Neural crest cell (in vitro differentiated cells): ENCODE data around the gene C10orf105. TPM values are rescaled to one million over a fixed set of nuclear protein-coding genes. Genes with fewer than 3 reads are reported as not detected.
A peak's percentile ranks its signal among the peaks of the same experiment; 100 is the strongest.

Experiments
- DNase-seq: peaks from one replicate; pipeline ENCODE4 v3.0.0; 2021; ENCODE audit warnings: low read depth, mixed read lengths, low spot score
- H3K27ac Mint-ChIP-seq: one replicate; pipeline ENCODE4 v1.8.0; 2021; ENCODE audit warnings: mild to moderate bottlenecking, mixed read lengths; ENCODE audit not compliant: unreplicated experiment
- H3K27me3 Mint-ChIP-seq: 2 replicates; pipeline ENCODE4 v1.8.0; 2021; ENCODE audit warnings: low read depth, mild to moderate bottlenecking, mixed read lengths
- H3K36me3 Mint-ChIP-seq: 2 replicates; pipeline ENCODE4 v1.8.0; 2021; ENCODE audit warnings: low read depth, mild to moderate bottlenecking, mixed read lengths
- H3K4me1 Mint-ChIP-seq: 2 replicates; pipeline ENCODE4 v1.8.0; 2021; ENCODE audit warnings: mixed read lengths
- H3K4me3 Mint-ChIP-seq: one replicate; pipeline ENCODE4 v1.8.0; 2021; ENCODE audit warnings: mild to moderate bottlenecking, mixed read lengths
- H3K9me3 Mint-ChIP-seq: 2 replicates; pipeline ENCODE4 v1.8.0; 2021; ENCODE audit warnings: mixed read lengths
- total RNA-seq: library from RNA; stranded (reverse); gene quantifications from 2 replicates; pipeline ENCODE4 v1.2.1, GENCODE V29; 2021
- TF ChIP-seq, protein P1 (sequence below): fragments of 200-600 bp; sonication (generic); conservative IDR thresholded peaks from 2 replicates; pipeline ENCODE4 v1.5.0; 2021; ENCODE audit warnings: antibody characterized with exemption, mild to moderate bottlenecking

The C10orf105 gene
- total RNA-seq, 1 donor from 2014 or later: 0.12 TPM

DNA sequence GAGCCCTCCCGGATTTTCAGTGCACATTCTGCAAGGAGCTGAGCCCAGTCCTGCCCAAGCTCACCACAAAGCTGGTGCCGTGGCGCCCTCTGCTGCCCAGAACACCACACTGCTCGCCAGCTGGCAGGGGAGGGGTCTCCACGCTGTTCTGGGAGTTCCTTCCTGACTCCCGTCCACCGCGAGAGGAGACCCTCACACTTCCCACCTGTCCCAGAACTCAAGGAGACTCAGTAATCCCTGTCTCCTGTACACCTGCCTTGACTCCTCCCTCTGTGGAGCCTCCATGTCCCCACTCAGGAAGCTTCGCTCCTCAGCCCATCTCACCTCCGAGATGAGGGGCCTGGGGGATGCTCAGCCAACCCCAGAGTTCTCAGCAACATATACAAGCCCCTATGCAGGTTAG, 11.3 kb downstream of the C10orf105 start:
- peak; percentile 93 for DNase-seq
- H3K9me3 Mint-ChIP-seq: no peaks in the 10 kb centered on the region
- no peak overlapping the region for H3K4me3 Mint-ChIP-seq
- H3K36me3 Mint-ChIP-seq: no peaks in the 10 kb centered on the region
- TF ChIP-seq, protein P1, sequence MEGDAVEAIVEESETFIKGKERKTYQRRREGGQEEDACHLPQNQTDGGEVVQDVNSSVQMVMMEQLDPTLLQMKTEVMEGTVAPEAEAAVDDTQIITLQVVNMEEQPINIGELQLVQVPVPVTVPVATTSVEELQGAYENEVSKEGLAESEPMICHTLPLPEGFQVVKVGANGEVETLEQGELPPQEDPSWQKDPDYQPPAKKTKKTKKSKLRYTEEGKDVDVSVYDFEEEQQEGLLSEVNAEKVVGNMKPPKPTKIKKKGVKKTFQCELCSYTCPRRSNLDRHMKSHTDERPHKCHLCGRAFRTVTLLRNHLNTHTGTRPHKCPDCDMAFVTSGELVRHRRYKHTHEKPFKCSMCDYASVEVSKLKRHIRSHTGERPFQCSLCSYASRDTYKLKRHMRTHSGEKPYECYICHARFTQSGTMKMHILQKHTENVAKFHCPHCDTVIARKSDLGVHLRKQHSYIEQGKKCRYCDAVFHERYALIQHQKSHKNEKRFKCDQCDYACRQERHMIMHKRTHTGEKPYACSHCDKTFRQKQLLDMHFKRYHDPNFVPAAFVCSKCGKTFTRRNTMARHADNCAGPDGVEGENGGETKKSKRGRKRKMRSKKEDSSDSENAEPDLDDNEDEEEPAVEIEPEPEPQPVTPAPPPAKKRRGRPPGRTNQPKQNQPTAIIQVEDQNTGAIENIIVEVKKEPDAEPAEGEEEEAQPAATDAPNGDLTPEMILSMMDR: peak; percentile 94
- no peak overlapping the region for H3K27ac Mint-ChIP-seq
- H3K4me1 Mint-ChIP-seq: peaks cover 3% of the 10 kb centered on the region
- H3K27me3 Mint-ChIP-seq: no peaks in the 10 kb centered on the region

DNA sequence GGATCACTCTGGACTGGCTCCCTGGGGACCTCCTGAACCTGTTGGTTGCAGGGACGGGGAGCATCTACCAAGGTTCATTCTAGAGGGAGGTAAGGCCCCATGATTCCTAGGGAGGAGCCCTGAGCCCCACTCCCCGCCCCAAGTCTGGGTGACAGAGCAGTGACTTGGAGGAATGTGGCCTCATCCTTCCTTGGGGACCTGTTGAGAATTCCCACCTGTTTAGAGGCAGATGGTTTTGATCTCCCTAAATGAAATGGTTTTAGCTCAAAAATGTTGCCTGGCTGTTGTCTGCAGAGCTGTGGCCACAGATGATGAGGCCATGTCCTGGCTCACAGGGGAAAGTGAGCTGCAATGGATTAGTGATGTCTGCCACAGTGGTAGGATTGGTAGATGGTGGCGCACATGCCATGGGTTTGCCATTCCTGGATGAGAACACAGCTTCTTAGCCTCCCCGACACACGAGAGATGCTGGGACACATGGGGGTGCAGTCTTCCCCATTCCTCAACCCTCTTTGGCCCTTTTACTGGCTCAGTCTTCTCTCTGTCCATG, 12.3 kb downstream of the C10orf105 start:
- Mint-ChIP-seq H3K4me3 (no peak overlapping the region), H3K9me3 (no peaks in the 10 kb centered on the region), H3K27me3 (no peaks in the 10 kb centered on the region), H3K4me1 (peaks cover 3% of the 10 kb centered on the region), H3K36me3 (no peaks in the 10 kb centered on the region), H3K27ac (no peak overlapping the region)
- TF ChIP-seq, protein P1: no peak
- no peak for DNase-seq

DNA sequence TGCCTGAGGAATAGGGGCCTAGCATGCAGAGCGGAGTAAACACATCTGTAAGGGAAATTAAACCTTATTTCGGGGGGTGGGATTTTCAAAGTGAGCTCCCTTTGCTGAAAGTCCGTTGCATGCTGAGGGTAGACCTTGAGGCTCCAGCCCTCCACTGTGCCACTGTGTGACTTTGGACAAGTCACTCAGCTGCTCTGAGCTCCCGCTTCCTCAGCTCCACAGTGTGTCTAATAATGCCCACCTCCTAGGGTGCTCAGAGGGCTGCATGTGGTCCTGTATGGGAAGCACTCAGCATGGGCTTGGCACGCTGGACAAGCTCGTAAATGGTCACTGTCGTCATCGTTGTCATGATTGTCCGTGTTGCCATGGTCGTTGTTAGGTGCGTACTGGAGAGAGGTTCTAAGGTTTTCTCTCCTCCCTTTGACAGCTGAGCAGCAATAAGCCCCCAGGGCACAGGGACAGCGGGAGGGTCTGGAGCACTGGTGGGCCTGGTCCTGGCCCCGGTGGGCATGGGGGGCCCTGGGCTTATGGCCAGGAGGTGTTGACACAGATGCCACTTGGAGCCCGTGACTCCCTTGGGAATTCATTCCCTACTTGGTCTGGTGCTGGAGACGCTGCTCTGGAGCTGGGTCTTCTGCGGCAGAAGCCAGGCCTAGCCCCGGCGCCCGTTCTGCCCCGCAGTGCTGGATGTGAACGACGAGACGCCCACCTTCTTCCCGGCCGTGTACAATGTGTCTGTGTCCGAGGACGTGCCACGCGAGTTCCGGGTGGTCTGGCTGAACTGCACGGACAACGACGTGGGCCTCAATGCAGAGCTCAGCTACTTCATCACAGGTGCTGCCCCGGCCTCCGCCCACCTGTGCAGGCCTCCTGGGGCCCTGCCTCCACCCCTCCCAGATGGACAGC, 13.1 kb downstream of the C10orf105 start:
- TF ChIP-seq, protein P1: no peak
- Mint-ChIP-seq H3K4me1 (peaks cover 3% of the 10 kb centered on the region), H3K27me3 (no peaks in the 10 kb centered on the region), H3K9me3 (no peaks in the 10 kb centered on the region), H3K27ac (peak overlapping the region; percentile 19), H3K4me3 (no peak overlapping the region), H3K36me3 (no peaks in the 10 kb centered on the region)
- no peak for DNase-seq

DNA sequence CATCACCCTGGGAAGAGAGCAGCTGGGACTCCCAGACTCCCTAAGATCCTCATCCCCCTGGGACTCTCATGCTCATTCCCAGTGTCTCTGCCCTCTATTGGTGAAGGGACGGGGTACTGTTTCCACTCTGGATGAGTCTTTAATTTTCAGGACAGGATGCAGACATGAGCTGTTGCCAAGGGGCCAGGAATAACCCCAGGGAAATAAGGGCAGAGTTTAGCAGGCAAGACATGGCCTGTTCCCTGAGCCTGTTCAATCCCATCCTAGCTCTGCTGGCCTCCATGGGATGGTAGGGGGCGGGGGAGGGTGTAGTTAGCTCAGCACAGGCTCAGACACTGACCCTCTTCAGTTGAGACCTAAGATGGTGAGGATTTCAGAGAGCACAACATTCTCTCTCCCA, 14.0 kb downstream of the C10orf105 start:
- TF ChIP-seq, protein P1: no peak
- DNase-seq: no peak
- Mint-ChIP-seq H3K4me3 (no peak overlapping the region), H3K27me3 (no peaks in the 10 kb centered on the region), H3K27ac (no peak overlapping the region), H3K4me1 (peaks cover 3% of the 10 kb centered on the region), H3K36me3 (no peaks in the 10 kb centered on the region), H3K9me3 (no peaks in the 10 kb centered on the region)

DNA sequence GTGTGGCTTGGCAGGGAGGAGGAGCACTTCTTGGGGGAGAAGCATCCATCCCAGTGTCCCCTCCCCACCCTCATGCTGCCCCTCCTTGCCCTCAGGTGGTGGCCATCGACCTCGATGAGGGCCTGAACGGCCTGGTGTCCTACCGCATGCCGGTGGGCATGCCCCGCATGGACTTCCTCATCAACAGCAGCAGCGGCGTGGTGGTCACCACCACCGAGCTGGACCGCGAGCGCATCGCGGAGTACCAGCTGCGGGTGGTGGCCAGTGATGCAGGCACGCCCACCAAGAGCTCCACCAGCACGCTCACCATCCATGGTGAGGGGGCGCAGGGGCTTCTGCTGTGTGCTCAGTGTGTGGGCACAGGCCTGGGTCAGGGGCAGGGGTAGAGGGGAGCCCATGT, 14.8 kb downstream of the C10orf105 start:
- Mint-ChIP-seq H3K4me3 (no peak overlapping the region), H3K27ac (no peak overlapping the region), H3K36me3 (no peaks in the 10 kb centered on the region), H3K27me3 (no peaks in the 10 kb centered on the region), H3K9me3 (no peaks in the 10 kb centered on the region), H3K4me1 (peaks cover 3% of the 10 kb centered on the region)
- TF ChIP-seq, protein P1: no peak
- DNase-seq: no peak
